ENCODE data around the gene AGBL1.

AGBL1 gene

DNA sequence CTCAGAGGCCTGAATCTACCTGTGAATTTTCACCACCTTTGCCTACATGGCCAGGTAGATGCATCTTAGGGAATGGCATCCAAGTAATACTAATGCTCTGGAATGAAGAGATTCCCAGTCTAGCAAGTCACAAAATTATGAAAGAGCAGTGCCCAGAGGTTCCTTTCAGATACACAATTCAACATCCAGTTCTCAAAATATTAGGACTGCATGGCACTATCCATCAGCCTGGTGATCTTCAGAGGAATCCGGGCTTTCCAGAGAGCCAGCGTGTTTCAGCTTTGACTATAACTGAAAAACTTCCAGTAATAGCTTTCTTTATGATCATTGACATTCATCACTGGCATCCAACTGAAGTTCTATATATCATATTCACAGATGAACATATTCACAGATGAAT is 849.8 kb downstream of the AGBL1 start:
- Mint-ChIP-seq H3K27me3 (ENCODE audit: low read depth, poor library complexity) (peaks cover 3% of the 10 kb centered on the region), H3K4me3 (no peak overlapping the region), H3K4me1 (no peaks in the 10 kb centered on the region), H3K36me3 (ENCODE audit: low read depth) (no peaks in the 10 kb centered on the region), H3K9me3 (no peaks in the 10 kb centered on the region), H3K27ac (no peak overlapping the region)
- TF ChIP-seq, protein P1, sequence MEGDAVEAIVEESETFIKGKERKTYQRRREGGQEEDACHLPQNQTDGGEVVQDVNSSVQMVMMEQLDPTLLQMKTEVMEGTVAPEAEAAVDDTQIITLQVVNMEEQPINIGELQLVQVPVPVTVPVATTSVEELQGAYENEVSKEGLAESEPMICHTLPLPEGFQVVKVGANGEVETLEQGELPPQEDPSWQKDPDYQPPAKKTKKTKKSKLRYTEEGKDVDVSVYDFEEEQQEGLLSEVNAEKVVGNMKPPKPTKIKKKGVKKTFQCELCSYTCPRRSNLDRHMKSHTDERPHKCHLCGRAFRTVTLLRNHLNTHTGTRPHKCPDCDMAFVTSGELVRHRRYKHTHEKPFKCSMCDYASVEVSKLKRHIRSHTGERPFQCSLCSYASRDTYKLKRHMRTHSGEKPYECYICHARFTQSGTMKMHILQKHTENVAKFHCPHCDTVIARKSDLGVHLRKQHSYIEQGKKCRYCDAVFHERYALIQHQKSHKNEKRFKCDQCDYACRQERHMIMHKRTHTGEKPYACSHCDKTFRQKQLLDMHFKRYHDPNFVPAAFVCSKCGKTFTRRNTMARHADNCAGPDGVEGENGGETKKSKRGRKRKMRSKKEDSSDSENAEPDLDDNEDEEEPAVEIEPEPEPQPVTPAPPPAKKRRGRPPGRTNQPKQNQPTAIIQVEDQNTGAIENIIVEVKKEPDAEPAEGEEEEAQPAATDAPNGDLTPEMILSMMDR (IDR thresholded peaks at IDR 0.05), result no peak
- DNase-seq, result no peak

DNA sequence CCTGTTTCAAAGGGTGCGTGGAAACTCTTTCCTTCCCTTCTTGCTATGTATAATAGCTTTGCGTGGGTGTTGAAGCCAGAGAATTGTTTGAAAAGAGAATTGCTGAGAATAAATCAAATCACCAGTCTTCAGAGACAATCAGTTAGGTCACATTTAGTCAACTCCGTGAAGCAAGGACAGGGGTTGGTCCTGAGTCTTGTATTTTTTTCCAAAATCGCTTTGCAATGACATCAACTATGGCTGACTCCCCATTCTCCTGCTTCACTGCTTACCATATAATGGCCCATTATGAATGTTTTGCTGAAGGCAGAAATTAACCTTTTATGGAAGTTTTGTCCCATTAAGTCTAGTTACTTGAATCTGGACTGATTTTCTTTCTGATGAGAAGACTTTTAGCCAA is 852.8 kb downstream of the AGBL1 start:
- no peak overlapping the region for H3K4me3 Mint-ChIP-seq
- H3K36me3 Mint-ChIP-seq (ENCODE audit: low read depth), result no peaks in the 10 kb centered on the region
- TF ChIP-seq, protein P1 (IDR thresholded peaks at IDR 0.05), result no peak
- H3K9me3 Mint-ChIP-seq, result no peaks in the 10 kb centered on the region
- no peak for DNase-seq
- no peak overlapping the region for H3K27ac Mint-ChIP-seq
- H3K27me3 Mint-ChIP-seq (ENCODE audit: low read depth, poor library complexity), result no peaks in the 10 kb centered on the region
- no peaks in the 10 kb centered on the region for H3K4me1 Mint-ChIP-seq

DNA sequence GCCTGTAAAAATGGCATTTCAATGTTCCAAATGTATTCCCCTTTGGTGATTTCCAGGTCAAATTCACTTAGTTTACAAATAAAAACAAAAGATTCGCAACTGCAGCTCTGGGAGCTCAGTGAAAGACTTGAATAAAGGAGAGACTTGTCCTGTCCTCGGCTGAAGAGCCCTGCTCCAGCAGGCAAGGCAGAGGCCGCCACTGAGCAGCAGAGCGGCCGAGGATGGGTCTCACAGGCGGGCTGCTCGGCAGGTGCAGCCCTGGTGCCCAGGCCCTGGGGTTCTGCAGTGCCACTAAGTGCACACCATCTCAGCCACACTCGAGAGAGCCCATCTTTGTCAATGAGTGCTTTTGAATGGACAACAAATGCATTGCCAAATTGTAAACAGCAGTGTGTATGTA is 856.2 kb downstream of the AGBL1 start:
- Mint-ChIP-seq H3K27ac (no peak overlapping the region), H3K4me1 (no peaks in the 10 kb centered on the region), H3K9me3 (no peaks in the 10 kb centered on the region), H3K27me3 (ENCODE audit: low read depth, poor library complexity) (no peaks in the 10 kb centered on the region), H3K36me3 (ENCODE audit: low read depth) (no peaks in the 10 kb centered on the region), H3K4me3 (no peak overlapping the region)
- TF ChIP-seq, protein P1 (IDR thresholded peaks at IDR 0.05), result no peak
- DNase-seq, result no peak

DNA sequence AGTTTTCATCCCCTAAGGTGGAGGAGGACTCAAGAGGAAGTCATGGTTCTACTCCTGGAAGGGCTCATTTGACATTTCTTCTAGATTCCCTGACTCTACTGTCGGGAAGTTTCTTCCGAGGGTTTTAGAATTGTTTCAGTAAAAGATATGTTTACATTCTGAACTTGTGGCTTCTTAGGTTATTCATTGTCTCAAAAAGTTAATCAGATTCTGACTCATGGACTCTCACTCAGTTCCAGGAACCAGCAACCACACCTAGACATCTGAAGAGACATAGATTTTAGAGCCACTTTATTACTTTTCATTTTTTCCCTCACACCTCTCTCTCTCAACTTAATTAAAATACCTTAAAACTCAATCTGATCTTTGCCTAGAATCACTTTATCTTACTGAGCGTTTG is 862.6 kb downstream of the AGBL1 start:
- Mint-ChIP-seq H3K27me3 (ENCODE audit: low read depth, poor library complexity) (peaks cover 3% of the 10 kb centered on the region), H3K4me1 (no peaks in the 10 kb centered on the region), H3K9me3 (no peaks in the 10 kb centered on the region), H3K4me3 (no peak overlapping the region), H3K36me3 (ENCODE audit: low read depth) (no peaks in the 10 kb centered on the region), H3K27ac (no peak overlapping the region)
- TF ChIP-seq, protein P1 (IDR thresholded peaks at IDR 0.05), result no peak
- no peak for DNase-seq

DNA sequence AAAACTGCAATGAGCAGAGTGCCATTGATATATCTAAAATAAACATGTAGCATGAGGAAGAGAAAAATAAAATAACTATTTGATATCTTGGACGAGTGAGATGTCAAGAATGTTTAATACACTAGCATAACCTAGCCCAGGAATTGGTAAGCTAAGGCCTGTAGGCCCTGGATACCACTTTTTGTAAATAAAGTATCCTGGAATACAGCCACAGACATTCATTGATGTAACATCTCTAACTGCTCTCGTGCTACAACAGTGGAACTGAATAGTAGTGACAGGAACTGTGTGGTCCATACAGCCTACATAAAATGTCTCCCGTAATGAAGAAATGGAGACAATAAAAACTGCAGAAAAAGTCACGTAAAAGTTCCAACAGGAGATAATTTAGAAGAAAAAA is 869.0 kb downstream of the AGBL1 start:
- no peak for DNase-seq
- Mint-ChIP-seq H3K4me1 (no peaks in the 10 kb centered on the region), H3K9me3 (no peaks in the 10 kb centered on the region), H3K27me3 (ENCODE audit: low read depth, poor library complexity) (peaks cover 4% of the 10 kb centered on the region), H3K4me3 (no peak overlapping the region), H3K36me3 (ENCODE audit: low read depth) (no peaks in the 10 kb centered on the region), H3K27ac (no peak overlapping the region)
- TF ChIP-seq, protein P1 (IDR thresholded peaks at IDR 0.05), result no peak

DNA sequence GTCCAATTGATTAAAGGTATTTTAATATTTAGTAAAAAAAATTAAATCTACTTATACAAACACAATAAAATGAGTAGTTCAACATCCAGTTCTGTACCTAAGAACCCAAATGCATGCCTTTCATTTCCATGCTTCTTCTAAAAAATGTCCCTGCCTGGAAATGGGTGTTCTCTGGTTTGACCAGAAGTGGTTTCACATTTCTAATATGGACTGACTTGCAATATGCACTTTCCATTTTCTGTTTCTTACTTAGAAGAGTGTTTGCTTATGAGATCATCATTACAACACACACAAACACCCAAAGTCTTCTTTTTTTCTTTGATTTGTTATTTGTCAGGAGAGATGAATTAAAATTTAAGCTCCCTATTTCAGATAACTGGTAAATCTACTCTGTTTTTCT is 879.6 kb downstream of the AGBL1 start:
- H3K4me3 Mint-ChIP-seq, result no peak overlapping the region
- TF ChIP-seq, protein P1 (IDR thresholded peaks at IDR 0.05), result no peak
- DNase-seq, result no peak
- no peak overlapping the region for H3K27ac Mint-ChIP-seq
- H3K36me3 Mint-ChIP-seq (ENCODE audit: low read depth), result no peaks in the 10 kb centered on the region
- no peaks in the 10 kb centered on the region for H3K27me3 Mint-ChIP-seq (ENCODE audit: low read depth, poor library complexity)
- no peaks in the 10 kb centered on the region for H3K4me1 Mint-ChIP-seq
- no peaks in the 10 kb centered on the region for H3K9me3 Mint-ChIP-seq

Measured in nephron progenitor cell (in vitro differentiated cells).